AG20443 (cell line): ENCODE data around the gene ADGRG1.
A peak's percentile ranks its signal among the peaks of the same experiment; 100 is the strongest.

Experiments
- DNase-seq: peaks from one replicate; pipeline ENCODE4 v3.0.0; 2012; ENCODE audit warnings: low spot score, mixed read lengths

Gene ADGRG1

DNA sequence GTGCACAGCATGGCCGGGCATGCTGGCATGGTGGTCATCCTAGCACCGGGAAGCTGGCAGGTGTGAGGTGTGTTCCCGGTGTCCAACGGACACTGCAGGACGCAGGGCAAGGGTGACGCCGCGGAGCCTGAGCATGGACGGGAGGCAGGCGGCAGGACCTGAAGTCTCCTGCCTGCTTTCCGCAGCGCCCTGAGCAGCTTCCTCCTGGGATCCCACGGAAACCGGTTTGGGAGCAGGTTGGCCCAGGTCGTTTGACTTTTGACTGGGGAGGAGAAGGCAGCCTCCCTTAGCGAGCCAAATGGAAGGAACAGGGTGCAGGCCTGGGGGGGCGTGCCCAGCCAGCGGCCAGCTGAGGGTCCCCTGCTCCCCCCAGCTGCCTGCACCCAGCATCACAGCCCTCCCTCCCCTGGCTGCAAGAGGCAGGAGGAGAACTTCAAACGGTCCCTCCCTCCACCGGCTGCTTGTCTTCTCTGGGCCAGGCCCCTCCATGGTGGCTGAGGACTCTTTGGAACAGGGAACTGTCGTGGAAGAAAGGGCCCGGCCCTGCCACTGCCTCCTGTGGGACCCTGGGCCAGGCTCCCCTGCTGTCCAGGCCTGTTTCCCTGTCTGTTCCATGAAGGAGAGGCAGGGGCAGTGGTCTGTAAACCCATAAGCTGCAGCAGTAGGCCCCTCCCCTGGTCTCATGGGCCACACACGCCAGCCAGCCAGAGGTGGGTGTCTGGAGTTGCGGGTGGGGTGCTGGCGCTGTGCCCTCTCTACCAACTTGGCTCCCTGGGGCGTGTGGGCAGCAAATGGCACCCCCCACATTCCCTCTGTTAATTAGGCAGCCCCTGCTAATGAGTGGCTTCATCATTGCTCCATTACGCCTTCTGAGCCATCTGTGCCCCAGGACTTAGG is 7.8 kb upstream of the ADGRG1 start:
- no peak for DNase-seq

DNA sequence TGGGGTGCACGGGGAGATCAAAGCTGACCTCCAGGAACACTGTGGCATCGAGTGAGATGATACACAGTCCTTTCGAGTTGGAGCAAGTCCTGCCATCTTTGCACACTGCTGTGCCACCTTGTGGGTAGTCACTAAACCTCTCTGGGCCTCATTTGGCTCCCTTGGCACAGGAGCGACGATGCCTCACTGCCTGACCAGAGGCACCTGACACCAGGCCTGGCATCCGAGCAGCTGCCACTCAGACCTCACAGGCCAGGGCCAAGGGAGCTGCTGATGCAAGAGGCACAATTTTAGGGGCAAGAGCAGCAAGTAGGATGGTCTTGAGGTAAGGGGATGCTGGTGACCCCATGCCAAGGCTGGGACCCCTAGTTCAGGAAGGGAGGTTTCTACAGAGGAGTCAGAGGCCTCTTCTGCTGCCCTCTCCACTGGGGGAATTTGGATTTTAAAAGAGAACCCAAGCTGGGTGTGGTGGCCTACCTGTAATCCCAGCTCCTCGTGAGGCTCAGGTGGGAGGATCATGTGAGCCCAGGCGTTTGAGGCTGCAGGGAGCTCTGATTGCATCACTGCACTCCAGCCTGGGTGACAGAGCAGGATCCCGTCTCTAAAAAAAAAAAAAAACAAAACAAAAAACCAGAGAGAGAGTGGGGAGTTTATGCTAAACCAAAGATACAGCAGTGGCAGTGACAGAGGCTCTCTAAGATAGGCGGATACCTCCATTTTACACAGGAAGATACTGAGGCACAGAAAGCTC is 6.7 kb upstream of the ADGRG1 start:
- DNase-seq, result no peak

DNA sequence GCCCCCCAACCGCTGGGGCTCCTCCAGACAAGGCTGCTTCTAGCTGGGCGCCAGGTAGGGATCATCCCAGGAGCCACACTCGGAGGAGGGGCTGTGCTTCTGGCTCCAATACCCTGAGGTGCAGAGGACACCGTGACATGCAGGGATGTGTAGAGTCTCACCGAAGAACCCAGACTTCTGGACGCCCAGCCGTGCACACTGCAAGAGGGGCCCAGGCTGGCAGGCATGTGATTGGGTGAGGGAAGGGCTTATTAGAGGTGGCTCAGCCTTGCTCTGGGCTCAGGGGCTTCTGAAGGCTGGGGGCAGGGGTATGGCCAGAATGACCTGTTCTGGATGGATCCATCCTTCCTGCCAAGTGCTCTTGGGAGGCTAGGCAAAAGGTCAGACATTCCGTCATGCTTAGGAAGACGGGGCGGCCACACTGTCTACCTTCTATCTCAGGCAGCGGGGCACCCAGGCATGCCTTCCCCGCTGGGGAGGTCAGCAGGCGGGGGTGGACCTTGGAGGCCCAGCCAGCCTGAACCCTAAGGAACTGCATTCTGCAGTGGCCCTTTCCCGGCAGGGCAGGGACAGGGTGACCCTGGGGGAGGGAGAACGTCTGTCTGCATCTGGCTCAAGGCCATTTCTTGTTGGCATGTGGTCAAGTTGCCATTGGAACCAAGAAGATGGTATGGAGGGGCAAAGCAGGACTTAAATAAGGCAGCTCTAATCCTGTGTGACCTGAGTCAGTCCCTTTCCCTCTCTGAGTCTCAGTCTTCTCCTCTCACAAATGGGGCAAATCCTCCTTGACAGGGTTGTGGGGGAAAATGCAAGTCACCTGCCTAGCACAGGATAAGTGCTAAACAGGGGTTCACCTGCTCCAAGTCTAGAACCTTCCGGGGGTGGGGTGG is 5.8 kb upstream of the ADGRG1 start:
- no peak for DNase-seq

DNA sequence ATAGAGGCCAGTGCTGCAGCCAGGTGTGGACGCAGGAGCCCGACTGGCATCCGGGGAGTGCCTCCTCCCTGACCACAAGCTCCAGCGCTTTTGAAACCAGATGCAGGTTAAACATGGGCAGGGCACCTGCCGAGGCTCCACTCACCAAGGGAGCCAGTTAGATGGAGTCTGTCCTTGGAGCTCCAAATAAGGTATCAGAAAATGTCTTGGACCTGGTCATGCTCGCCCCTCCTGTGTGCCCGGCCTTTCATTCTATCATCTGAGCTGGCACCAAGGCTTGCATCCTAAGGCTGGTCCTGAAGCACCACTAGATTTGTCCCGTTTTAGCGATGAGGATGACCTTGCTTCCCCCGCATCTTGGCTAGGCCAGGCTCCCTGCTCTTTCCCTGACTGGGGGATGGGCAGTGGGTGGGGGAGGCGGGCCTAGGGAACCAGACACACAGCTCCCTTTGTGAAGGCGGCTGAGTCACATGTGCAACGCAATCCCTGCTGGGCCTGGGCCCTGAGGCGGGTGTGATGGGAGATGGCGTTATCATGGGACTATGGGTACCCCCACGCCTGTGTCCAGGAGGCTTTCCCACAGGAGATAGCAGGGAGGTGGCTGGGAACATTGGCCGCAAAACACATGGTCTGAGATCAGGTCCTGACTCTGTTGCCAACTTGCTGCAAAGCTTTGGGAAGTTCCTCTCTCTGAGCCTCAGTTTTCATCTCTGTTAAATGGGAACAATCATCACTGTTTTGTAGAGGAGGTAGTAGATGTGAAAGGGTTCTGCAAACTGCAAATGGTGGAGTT is 5.0 kb upstream of the ADGRG1 start:
- no peak for DNase-seq

DNA sequence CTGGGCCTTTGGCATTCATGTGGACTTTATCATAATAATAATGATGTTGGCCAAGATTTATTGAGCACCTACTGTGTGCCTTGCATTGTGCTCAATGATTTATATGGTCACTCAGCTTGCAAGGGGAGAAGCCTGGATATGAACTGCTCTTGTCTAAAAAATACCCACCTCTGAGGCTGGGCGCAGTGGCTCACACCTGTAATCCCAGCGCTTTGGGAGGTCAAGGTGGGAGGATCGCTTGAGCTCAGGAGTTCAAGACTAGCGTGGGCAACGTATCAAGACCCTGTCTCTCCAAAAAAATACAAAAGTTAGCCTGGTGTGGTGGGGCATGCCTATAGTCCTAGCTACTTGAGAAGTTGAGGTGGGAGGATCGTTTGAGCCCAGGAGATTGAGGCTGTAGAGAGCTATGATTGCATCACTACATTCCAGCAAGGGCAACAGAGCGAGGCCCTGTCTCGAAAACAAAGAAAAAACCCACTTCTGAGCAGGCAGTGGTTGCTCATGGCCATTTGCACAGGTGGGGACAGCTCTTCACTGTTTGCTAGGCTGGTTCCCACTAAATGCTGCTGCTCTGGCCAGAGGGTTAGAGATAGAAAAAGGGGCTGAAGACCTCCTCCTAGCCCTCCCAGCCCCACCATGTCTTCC is 4.3 kb upstream of the ADGRG1 start:
- no peak for DNase-seq

DNA sequence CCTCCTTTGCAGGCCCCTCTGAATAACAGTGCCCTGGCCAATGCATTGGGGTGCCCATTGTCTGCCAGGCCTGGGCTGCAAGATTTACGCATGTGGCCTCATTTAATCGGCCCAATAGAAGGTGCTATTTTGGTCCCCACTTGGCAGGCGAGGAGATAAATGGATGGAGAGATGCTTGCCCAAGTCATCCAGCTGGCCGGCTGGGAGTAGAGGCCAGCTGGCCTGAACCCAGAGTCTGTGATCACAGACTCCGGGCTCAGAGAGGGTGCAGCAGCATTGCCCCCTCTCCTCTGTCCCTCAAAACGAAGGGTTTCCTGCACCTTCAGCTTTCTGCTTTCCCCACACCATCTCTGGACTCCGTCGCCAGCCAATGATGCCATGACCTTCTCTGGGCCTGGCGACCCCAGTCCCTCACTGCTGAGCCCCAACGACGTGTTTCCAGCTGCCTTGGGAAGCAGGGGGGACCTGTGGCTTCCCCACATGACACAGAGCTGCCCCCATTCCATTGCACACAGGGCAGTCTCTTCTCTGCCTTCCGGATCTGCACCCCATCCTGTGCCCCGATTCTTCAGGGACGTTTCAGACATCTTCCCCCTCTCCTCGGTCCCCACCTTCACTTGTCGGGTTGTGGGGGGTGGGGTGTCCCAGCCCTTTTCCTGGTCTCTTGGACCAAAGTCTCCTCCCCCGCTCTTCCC is 3.5 kb upstream of the ADGRG1 start:
- DNase-seq, result no peak

DNA sequence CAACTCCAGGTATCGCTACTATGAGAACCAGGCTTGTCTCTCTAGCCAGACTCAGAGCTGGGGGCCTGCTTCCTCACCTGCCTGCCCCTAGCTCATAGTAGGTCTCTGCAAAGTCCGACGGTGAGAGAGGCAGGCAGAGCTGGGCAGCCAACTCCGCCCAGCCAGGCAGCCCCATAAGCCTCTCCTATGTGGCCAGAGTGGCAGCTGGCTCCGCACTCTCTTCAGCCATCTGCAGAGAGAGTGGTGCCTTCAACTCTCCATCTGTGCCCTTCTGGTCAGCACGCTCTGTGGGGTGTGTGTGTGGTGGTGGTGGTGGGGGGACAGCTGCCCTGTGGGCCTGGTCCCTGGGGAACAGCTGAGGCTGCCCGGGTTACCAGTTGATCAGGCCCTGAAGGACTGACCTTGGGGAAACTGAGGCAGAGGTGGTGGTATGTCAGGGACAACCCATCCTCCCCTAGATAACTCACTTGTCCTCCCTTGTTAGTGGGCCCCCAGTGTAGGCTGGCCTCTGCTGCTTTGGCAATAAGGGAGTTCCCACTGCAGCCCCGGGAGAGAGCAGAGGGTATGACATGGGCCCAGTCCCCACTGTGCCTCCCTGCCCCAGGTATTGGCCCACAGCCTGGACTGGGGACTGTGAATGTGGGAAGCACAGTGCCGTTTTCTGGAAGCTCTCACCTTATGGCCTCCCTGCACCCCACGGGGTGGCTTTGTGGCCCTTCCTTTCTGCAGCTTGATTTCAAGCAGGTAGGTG is 1.8 kb upstream of the ADGRG1 start:
- DNase-seq, result no peak

DNA sequence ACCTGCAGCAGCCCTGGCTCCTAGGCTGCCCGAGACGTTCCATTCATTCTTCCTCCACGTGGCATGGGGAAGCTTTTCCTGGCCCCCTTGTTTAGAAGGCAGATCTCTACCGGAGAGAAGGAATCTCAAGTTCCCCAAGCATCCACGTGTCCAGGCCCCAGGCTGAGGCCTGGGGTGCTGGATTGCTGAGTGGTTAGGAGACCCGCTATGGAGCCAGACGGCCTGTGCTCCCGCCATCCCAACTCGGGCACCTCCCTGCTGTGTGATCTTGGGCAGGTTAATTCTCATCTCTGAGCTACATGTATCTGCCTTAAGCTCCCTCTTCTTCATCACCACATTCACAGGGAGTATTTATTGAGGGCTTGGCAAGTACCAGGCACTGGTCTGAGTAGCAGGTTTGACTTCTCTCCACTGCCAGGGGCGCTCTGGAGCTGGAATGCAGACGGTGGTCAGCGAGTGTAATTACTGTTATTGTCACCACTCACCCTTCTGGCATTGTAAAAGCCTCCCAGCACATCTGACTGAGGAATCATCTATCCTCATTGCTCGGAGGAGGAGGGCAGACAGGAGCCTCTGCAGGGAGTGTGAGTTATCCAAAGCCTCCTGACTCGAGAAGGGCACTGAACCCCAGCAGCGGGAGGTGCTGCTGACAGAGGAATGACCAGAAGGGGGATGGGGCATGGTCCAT is 1.1 kb upstream of the ADGRG1 start:
- DNase-seq, result peak; percentile 74

DNA sequence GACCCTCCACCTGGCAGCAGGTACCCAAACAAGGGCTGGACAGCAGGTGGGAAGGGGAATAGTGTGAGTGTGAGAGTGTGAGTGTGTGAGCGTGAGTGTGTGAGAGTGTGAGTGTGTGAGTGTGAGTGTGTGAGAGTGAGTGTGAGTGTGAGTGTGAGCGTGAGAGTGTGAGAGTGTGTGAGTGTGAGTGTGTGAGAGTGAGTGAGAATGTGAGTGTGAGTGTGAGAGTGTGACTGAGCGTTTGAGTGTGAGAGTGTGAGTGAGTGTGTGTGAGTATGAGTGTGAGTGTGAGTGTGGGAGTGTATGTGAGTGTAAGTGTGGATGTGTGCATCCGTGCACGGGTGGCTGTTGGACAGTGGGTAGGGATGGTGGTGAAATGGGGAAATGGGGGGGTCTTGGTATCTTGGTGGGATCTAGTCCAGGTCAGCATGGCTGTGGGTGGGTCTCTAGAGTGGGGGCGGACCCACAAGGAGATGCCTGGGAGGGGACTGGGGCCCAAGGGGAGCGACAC is 408 bp downstream of the ADGRG1 start:
- no peak for DNase-seq

DNA sequence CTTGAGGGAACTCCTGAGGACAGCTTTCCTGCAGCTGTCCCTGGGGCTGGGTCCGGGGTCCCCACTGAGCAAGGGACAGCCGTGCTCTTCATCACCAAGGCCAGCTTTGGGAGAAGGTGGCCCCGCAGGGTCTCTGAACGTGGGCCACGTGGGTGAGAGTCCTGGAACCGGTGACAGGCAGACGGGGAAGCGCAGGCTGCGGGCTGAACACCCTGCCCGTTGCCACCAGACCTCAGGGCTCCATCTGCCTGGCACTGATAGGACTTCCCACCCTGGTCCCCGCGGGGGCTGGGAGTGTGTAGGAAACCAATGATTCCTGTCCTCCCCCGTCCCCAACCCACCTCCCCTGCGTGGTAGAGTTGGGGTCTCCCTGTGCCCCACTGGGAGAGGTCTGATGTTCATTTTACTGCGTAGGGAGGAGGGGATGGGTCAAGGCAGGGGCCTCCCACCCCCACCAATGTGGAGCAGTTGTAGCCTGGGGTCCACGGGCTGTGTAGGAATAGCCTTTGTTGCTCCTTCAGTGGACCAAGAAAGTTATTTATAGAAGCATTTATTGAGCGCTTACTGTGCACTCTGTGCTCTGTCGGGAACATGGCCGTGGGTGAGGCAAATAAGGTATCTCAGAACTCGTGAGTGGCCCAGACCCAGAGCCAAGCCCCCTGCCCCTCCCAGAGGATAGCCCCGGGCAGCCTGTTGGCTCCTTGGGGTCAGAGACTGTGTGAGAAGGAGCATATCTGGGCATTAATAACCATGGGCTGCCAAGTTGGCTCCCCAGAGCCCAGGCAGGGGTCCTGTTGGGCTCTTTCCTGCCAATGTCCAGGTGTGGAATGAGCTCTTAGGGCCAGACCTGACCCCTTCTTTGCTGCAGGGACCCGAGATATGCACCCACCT is 1.3 kb downstream of the ADGRG1 start:
- DNase-seq, result no peak

DNA sequence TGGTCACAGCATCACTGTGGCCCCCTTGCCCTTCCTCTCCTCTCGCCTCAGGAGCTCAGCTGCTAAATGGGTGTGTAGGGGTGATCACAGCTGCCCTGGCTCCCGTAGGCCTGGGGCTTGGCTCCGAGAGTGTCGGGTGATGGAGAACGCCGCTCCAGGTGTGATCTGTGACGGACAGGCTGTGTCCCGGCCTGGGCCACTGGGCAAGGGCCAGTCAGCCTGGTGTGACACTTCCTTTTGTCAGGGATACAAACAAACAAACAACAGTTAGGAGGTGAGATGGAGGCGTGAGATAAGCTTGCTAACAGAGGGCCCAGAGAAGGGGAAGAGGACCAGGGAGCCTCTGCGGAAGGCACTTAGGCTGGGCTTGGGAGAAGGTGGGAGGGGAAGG is 2.0 kb downstream of the ADGRG1 start:
- DNase-seq, result no peak

DNA sequence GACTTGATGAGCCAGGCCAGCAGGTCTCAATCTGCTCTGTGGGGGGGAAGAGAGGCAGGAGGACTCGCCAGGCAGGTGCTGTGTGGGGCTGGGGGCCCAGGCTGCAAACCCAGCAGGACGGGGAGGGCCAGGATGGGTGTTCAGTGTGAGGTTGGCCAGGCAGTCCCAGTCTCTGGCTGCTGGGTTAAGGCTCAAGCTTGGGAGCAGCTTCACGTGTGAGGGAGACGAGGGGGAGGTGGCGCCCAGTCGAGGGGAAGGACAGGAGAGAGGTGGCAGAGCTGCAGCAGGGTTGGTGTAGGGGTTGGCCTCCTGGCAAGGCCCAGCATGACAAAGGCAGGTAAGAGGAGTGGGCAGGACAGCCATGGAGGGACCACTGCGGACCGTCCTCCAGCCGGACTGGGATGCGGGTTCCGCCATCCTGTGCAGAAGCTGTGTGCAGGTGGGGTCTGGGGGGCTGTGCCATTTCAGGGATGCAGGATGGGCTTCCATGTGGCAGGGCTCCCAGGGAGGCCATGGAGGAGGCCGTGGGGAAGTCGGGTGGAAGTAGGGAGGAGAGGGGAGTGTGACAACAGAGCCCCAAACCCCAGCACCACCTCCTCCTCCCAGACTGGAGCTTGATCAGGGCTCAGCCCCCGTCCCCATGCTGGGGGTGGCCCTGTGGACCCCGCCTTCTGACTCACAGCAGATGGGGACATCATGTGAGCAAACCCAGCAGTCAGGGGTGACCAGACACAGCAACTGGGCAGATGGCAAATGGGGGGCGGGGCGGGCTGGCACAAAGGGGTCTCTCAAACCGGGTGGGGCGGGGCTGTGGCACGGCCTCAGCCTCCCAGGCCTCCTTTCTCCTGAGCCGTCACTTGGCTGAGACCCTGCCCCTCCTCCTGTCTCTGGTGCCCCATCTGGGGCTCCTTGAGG is 2.8 kb downstream of the ADGRG1 start:
- DNase-seq, result no peak

DNA sequence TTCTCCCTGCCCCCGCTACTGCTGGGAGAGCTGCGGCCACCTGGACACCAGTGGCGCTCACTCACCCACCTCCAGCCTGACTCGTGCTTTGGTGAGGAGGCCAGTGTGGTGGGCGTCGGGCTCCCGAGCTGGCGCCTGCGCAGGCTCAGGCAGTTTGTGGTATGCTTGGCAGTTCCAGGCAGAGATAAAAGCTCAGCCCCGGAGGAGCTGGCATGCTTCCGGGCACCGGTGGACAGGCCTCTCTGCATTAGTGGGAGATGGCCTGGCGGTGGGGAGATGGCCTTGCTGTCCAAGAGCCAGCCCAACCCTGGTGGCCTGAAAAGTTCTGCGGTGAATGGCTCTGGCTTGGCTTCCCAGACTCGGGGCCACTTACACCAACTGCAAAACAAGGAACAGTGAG is 4.1 kb downstream of the ADGRG1 start:
- no peak for DNase-seq

DNA sequence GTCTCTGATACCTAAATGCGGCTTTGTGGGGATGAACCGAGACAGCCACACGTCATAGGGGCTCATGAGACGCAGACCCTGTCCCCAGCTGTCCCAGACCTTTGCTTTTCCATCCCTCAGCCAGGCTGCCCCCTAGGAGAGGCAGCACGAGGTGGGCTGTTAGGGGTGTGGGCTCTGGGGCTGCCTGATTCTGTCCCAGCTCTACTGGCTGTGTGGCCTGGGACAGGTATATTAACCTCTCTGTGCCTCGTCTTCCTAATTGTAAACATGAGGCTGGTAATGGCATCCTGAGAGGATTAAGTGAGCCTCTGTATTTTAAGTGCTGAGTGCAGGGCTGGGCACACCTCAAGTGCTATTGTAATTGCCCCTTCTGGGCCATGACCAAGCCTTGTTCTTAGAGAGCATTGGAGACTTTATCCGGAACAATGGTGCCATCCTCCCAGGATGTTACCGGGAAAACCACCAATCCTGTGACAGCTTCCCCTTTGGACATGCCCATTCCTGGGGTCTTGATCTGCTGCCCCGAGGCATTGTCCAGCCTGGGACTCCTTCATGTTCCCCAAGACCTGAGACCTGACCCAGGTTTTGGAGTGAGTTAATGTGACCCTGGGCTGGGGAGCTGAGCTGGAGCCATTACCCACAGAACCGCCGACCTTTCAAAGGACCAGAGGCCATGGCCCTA is 5.1 kb downstream of the ADGRG1 start:
- DNase-seq, result no peak

DNA sequence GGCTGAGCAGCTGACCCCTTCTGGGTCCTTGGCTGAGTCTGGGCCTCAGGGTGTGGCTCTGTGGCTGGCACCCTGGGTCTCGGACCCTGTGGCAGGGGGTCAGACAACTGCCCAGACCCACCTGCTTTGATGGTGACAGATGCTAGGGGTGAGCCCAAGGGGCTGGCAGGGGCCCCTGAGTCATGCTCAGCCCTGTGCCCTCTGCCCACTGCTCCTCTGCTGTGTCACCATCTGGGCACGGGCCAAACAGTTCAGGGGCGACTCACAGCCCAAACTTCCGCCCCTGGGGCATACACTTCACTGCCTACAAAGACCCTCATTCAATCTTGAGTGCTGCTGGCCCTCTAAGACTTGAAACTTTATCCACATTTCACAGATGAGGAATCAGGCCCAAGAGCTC is 5.7 kb downstream of the ADGRG1 start:
- peak; percentile 37 for DNase-seq
